NB4 (cell line): Measurements from ENCODE around the gene PAFAH1B1.
"Not testable (repeated sequence)": the region's sequence is repeated elsewhere in the genome, so short reads cannot be mapped to it uniquely, and the experiment has no call there.

ENCODE experiments used
- DNase-seq: peaks from one replicate; pipeline ENCODE4 v3.0.0; 2010; ENCODE audit warnings: low read depth
- H3K4me3 ChIP-seq: one replicate; pipeline ENCODE4 v1.5.1; 2011; ENCODE audit warnings: mild to moderate bottlenecking, low read depth, low read length, moderate library complexity
- MYC ChIP-seq: IDR thresholded peaks from 2 replicates; pipeline ENCODE4 v1.6.1; 2011; ENCODE audit warnings: low read depth, low read length
- POLR2A ChIP-seq: IDR thresholded peaks from 2 replicates; pipeline ENCODE4 v1.6.1; 2011; ENCODE audit warnings: mild to moderate bottlenecking; ENCODE audit not compliant: insufficient read length; ENCODE audit errors: extremely low read depth
- TF ChIP-seq, protein P1 (sequence below): IDR thresholded peaks from one replicate; pipeline ENCODE4 v1.5.1; 2012; ENCODE audit warnings: low read depth, low read length
- TF ChIP-seq, protein P2 (sequence below): IDR thresholded peaks from 2 replicates; pipeline ENCODE4 v1.6.1; 2011; ENCODE audit warnings: low read depth, low read length

The PAFAH1B1 gene

GRCh38 chr17:2644971-2645370, 51.5 kb downstream of the PAFAH1B1 start:
- DNase-seq, result no peak
- TF ChIP-seq, protein P1, sequence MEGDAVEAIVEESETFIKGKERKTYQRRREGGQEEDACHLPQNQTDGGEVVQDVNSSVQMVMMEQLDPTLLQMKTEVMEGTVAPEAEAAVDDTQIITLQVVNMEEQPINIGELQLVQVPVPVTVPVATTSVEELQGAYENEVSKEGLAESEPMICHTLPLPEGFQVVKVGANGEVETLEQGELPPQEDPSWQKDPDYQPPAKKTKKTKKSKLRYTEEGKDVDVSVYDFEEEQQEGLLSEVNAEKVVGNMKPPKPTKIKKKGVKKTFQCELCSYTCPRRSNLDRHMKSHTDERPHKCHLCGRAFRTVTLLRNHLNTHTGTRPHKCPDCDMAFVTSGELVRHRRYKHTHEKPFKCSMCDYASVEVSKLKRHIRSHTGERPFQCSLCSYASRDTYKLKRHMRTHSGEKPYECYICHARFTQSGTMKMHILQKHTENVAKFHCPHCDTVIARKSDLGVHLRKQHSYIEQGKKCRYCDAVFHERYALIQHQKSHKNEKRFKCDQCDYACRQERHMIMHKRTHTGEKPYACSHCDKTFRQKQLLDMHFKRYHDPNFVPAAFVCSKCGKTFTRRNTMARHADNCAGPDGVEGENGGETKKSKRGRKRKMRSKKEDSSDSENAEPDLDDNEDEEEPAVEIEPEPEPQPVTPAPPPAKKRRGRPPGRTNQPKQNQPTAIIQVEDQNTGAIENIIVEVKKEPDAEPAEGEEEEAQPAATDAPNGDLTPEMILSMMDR, result no peak
- TF ChIP-seq MYC (no peak), POLR2A (no peak)
- TF ChIP-seq, protein P2, sequence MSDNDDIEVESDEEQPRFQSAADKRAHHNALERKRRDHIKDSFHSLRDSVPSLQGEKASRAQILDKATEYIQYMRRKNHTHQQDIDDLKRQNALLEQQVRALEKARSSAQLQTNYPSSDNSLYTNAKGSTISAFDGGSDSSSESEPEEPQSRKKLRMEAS, result no peak
- H3K4me3 ChIP-seq, result no peak overlapping the region

DNA sequence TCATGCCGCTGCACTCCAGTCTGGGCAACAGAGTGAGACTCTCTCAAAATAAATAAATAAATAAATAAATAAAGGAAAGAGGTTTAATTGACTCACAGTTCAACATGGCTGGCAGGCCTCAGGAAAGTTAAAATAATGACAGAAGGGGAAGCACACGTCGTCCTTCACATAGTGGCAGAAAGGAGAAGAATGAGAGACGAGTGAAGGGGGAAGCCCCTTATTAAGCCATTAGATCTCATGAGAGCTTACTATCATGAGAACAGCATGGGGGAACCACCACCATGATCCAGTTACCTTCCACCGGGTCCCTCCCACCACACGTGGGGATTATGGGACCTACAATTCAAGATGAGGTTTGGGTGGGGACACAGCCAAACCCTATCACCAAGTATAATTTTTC, 54.5 kb downstream of the PAFAH1B1 start:
- TF ChIP-seq MYC (no peak), POLR2A (no peak)
- TF ChIP-seq, protein P2, result no peak
- TF ChIP-seq, protein P1, result no peak
- no peak for DNase-seq
- no peak overlapping the region for H3K4me3 ChIP-seq

GRCh38 chr17:2649191-2649590, 55.7 kb downstream of the PAFAH1B1 start:
- TF ChIP-seq MYC (no peak), POLR2A (no peak)
- TF ChIP-seq, protein P2, result no peak
- TF ChIP-seq, protein P1, result no peak
- no peak overlapping the region for H3K4me3 ChIP-seq

GRCh38 chr17:2652911-2653310, 59.5 kb downstream of the PAFAH1B1 start:
- not testable (repeated sequence) for H3K4me3 ChIP-seq, DNase-seq

More at GRCh38 chr17:2649191-2649590, 55.7 kb downstream of the PAFAH1B1 start:
- DNase-seq, result no peak

- no peak overlapping the region for H3K4me3 ChIP-seq
- no peak for DNase-seq
- TF ChIP-seq, protein P1, result no peak
- TF ChIP-seq, protein P2, result no peak
- TF ChIP-seq POLR2A (no peak), MYC (no peak)
Measured at GRCh38 chr17:2655546-2655945, 62.1 kb downstream of the PAFAH1B1 start.

DNA sequence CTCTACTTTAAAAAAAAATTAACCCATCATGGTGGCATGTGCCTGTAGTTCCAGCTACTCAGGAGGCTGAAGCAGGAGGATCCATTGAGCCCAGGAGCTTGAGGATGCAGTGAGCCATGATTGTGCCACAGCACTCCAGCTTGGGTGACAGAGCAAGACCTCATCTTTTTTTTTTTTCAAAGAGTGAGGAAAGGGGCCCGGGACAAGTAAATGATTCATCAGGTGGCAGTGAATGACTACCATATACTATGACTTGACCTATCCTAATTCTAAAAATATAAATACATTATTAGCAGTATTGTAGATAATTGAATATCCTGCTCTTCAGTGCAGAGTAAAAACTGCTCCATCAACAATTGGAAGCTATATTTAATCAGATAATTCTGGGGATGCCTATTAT, 62.8 kb downstream of the PAFAH1B1 start:
- no peak for DNase-seq
- no peak for TF ChIP-seq MYC
- TF ChIP-seq, protein P1, result no peak
- TF ChIP-seq, protein P2, result no peak
- no peak for TF ChIP-seq POLR2A
- H3K4me3 ChIP-seq, result no peak overlapping the region

DNA sequence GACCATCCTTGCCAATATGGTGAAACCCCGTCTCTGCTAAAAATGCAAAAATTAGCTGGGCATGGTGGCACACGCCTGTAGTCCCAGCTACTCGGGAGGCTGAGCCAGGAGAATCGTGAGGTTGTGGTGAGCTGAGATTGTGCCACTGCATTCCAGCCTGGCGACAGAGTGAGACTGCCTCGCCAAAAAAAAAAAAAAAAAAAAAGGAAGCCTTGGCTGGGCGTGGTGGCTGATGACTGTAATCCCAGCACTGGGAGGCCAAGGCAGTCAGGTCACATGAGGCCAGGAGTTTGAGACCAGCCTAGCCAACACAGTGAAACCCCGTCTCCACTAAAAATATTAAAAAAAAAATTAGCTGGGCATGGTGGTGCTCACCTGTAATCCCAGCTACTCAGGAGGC, 65.9 kb downstream of the PAFAH1B1 start:
- H3K4me3 ChIP-seq, DNase-seq: not testable (repeated sequence)

- not testable (repeated sequence) for H3K4me3 ChIP-seq, DNase-seq
Measured at GRCh38 chr17:2660410-2660809, 67.0 kb downstream of the PAFAH1B1 start.
